Transverse colon (tissue), 4 donors: ENCODE data around the gene NUP93. TPM values are rescaled to one million over a fixed set of nuclear protein-coding genes. Genes with fewer than 3 reads are reported as not detected.

ENCODE experiments used
- DNase-seq: peaks from one replicate; pipeline ENCODE4 v3.0.0-alpha.2; 2019
- H3K27ac ChIP-seq, 4 donors: fragments of 200-600 bp; sonication (generic); 2 replicates each; pipeline ENCODE4 v1.5.1; 2016 to 2018; ENCODE audit warnings: inconsistent platforms in 4 of 4
- H3K27me3 ChIP-seq: fragments of 200-600 bp; sonication (generic); 2 replicates; pipeline ENCODE4 v1.5.1; 2017; ENCODE audit warnings: inconsistent platforms
- H3K36me3 ChIP-seq, 4 donors: fragments of 200-600 bp; sonication (generic); 2 replicates each; pipeline ENCODE4 v1.5.1; 2017 to 2019; ENCODE audit warnings: inconsistent platforms in 4 of 4
- H3K4me1 ChIP-seq, 4 donors: fragments of 200-600 bp; sonication (generic); 2 replicates each; pipeline ENCODE4 v1.5.1; 2017 to 2020; ENCODE audit warnings: inconsistent platforms in 4 of 4
- H3K4me3 ChIP-seq, 4 donors: fragments of 200-600 bp; sonication (generic); 1 replicate in 1 of 4; 2 replicates in 3 of 4; pipeline versions ENCODE4 v1.5.1 to v1.6.1; 2017 to 2019; ENCODE audit warnings: inconsistent platforms in 4 of 4
- H3K9me3 ChIP-seq, 2 donors: fragments of 200-600 bp; sonication (generic); 2 replicates each; pipeline ENCODE4 v1.5.1; 2017 to 2019; ENCODE audit warnings: inconsistent platforms in 2 of 2
- EP300 ChIP-seq: sonication (generic); formaldehyde crosslinking; IDR thresholded peaks from one replicate; pipeline ENCODE4 v1.6.1; 2017; ENCODE audit warnings: antibody characterized with exemption, low read depth
- POLR2A ChIP-seq: fragments of 450-650 bp; IDR thresholded peaks from one replicate; pipeline ENCODE4 v1.6.1; 2016; ENCODE audit warnings: antibody characterized with exemption, mild to moderate bottlenecking, moderate library complexity
- POLR2AphosphoS5 ChIP-seq, 3 donors: sonication (generic); formaldehyde crosslinking; IDR thresholded peaks; one replicate each; pipeline ENCODE4 v1.6.1; 2016; ENCODE audit warnings: antibody characterized with exemption in 3 of 3
- WGBS, 2 donors: methylation state at CpG; one replicate each; pipeline ENCODE4 v1.1.5; 2018; ENCODE audit warnings: low coverage in 1 of 2; 5-methylcytosine and 5-hydroxymethylcytosine counted together
- in situ Hi-C, 4 donors: fragments of 200-750 bp; cut with MboI; loops; one replicate each; pipeline versions ENCODE4 v1.15.0 to v1.15.1; 2017; ENCODE audit warnings: low sequenced_read_pairs in 3 of 4, low pct_ligation_motif_present in 1 of 4, low pct_unique_long_range_greater_than_20kb in 1 of 4
- intact Hi-C: fragments of 100-400 bp; cut with DNase I; formaldehyde crosslinking; loops from one replicate; pipeline ENCODE4 v1.15.1; 2023; ENCODE audit warnings: low total_unique reads
- total RNA-seq, 4 donors: library from RNA; depleted of rRNA; stranded (reverse); fragments of >200 nt; gene quantifications; one replicate each; pipeline ENCODE4 v1.1.0, GENCODE V29; 2016
- TF ChIP-seq, protein P1 (sequence below), 5 experiments: fragments of 200-600 bp in 3 of 5; fragments of 450-650 bp in 2 of 5; sonication (generic) in 3 of 5; IDR thresholded peaks; 1 replicate in 2 of 5; 2 replicates in 3 of 5; pipeline ENCODE4 v1.5.1; 2016 to 2017; ENCODE audit warnings: antibody characterized with exemption in 5 of 5, inconsistent platforms in 3 of 5, mild to moderate bottlenecking in 2 of 5, moderate library complexity in 1 of 5

The NUP93 gene
- total RNA-seq, 4 donors from 2014 or later, result 8.6 to 42.4 (median 20.6) TPM

DNA sequence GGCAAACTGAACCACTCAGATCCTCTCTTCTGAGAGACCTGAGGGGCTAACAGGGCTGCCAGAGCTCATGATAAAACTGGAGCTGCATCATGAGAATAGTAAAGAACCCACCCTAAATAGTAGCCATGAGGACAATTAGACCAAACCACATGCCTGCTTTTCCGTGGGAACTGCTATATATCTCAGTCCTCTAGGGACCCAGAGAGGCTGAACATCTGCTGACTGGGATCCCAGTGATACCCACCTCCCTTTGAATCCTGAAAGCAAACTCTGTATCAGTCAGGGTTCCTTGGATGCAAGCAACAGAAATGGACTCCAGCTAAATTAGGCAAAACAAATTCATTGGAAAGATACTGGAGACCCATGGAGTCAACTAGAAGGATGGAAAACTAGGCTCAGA lies 41.2 kb upstream of the NUP93 start:
- Histone ChIP-seq H3K27me3 (no peaks in the 10 kb centered on the region), H3K27ac (no peak overlapping the region), H3K36me3 (no peaks in the 10 kb centered on the region), H3K4me3 (no peak overlapping the region), H3K9me3 (no peaks in the 10 kb centered on the region), H3K4me1 (peaks cover 0 to 2% (median under 1%) of the 10 kb centered on the region in 4 donors)
- no peak for DNase-seq
- in situ Hi-C loops, result no loop called here
- intact Hi-C loops, result no loop called here
- 70% methylated on average over 1 of the region's 1 CpG; no CpG with 5 or more reads in 1 of the 2 donors for WGBS, 2 donors
- TF ChIP-seq POLR2AphosphoS5 (IDR thresholded peaks at IDR 0.05) (no peak), POLR2A (no peak), EP300 (no peak)
- TF ChIP-seq, protein P1, sequence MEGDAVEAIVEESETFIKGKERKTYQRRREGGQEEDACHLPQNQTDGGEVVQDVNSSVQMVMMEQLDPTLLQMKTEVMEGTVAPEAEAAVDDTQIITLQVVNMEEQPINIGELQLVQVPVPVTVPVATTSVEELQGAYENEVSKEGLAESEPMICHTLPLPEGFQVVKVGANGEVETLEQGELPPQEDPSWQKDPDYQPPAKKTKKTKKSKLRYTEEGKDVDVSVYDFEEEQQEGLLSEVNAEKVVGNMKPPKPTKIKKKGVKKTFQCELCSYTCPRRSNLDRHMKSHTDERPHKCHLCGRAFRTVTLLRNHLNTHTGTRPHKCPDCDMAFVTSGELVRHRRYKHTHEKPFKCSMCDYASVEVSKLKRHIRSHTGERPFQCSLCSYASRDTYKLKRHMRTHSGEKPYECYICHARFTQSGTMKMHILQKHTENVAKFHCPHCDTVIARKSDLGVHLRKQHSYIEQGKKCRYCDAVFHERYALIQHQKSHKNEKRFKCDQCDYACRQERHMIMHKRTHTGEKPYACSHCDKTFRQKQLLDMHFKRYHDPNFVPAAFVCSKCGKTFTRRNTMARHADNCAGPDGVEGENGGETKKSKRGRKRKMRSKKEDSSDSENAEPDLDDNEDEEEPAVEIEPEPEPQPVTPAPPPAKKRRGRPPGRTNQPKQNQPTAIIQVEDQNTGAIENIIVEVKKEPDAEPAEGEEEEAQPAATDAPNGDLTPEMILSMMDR (IDR thresholded peaks at IDR 0.05), result no peak

DNA sequence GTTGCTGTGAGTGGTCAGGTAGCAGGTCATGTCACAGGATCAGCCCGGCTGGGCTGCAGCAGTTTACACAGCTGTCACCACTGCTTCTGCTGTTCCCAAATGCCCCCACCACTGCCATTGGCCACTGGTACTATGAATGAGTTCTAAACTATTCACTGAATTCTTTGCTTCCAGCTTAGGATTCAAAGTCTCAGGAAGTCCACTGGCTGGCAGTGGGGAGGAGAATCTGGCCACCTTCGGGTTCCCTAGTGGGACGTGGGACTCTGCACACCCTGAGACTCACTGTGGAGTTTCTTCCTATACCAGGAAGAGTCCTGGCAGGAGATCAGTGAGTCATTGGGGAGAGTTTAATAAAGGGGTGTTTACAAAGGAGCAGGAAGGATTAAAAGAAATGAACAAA lies 40.8 kb upstream of the NUP93 start:
- no peaks in the 10 kb centered on the region for H3K27me3 ChIP-seq
- H3K4me1 ChIP-seq, result no peaks in the 10 kb centered on the region
- no peak overlapping the region for H3K4me3 ChIP-seq
- H3K36me3 ChIP-seq, result no peaks in the 10 kb centered on the region
- no peak for DNase-seq
- WGBS, 2 donors, result 83 to 93% methylated on average over 2 to 3 of the region's 3 CpGs
- H3K9me3 ChIP-seq, result no peaks in the 10 kb centered on the region
- in situ Hi-C loops (no loop called here), intact Hi-C loops (no loop called here)
- TF ChIP-seq POLR2AphosphoS5 (IDR thresholded peaks at IDR 0.05) (no peak), EP300 (no peak), POLR2A (no peak)
- TF ChIP-seq, protein P1 (IDR thresholded peaks at IDR 0.05), result no peak
- no peak overlapping the region for H3K27ac ChIP-seq

DNA sequence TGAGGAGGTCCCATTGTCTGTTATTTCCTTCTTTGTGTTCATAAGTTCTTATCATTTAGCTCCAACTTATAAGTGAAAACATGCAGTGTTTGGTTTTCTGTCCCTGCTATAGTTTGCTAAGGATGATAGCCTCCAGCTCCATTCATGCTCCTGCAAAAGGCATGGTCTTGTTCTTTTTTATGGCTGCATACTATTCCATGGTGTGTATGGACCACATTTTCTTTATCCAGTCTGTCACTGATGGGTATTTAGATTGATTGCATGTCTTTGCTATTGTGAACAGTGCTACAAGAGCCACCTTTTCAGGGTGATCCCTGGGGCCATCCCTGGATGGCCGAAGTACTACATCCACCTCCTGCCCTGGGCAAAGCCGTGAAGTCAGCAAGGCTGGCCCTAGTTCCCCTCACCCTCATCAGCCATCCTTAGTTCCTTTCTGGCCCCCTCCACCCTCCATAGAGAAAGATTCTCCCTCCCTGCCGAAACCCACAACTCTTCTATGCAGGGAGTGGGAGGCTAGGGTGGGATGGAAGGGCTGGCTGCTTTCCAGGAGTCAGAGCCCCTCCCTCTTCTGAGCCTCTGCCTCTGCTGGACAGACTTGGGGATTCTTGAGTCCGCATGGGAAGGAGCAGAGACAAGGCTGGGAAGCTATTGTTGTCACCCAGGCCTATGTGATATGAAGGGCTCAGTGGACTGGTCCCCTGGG lies 39.4 kb upstream of the NUP93 start:
- in situ Hi-C loops (no loop called here), intact Hi-C loops (no loop called here)
- Histone ChIP-seq H3K4me1 (no peaks in the 10 kb centered on the region), H3K4me3 (no peak overlapping the region), H3K27me3 (no peaks in the 10 kb centered on the region), H3K36me3 (no peaks in the 10 kb centered on the region), H3K9me3 (no peaks in the 10 kb centered on the region), H3K27ac (no peak overlapping the region)
- DNase-seq, result no peak
- WGBS, 2 donors, result 81 to 100% methylated on average over 1 to 4 of the region's 4 CpGs
- no peak for TF ChIP-seq POLR2AphosphoS5 (IDR thresholded peaks at IDR 0.05)
- no peak for TF ChIP-seq POLR2A
- TF ChIP-seq EP300, result no peak

DNA sequence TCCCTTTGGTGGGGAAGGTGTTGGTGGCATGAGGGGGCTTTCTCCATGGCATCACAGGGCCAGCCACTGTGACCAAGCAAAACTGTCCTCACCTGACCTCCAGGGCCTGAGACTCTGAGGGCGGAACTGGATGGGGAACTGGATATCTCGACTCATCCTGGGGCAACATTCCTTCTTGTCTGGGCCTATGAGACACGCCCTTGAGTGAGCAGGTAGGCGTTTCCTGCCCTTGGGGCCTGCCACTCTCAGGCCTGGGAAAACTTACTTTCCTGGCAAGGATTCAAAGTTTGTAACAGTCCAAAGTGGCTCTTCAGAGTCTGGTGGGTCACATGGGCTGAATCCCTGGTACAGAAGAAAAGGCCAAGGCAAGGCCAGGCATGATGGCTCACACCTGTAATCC lies 38.0 kb upstream of the NUP93 start:
- no peaks in the 10 kb centered on the region for H3K4me1 ChIP-seq
- H3K4me3 ChIP-seq, result no peak overlapping the region
- no peaks in the 10 kb centered on the region for H3K36me3 ChIP-seq
- in situ Hi-C loops (no loop called here), intact Hi-C loops (no loop called here)
- TF ChIP-seq, protein P1 (IDR thresholded peaks at IDR 0.05), result no peak
- TF ChIP-seq POLR2A (no peak), EP300 (no peak), POLR2AphosphoS5 (IDR thresholded peaks at IDR 0.05) (no peak)
- DNase-seq, result peak; percentile 46
- no peaks in the 10 kb centered on the region for H3K9me3 ChIP-seq
- H3K27me3 ChIP-seq, result no peaks in the 10 kb centered on the region
- no peak overlapping the region for H3K27ac ChIP-seq
- 58% methylated on average over 4 of the region's 4 CpGs; no CpG with 5 or more reads in 1 of the 2 donors for WGBS, 2 donors

DNA sequence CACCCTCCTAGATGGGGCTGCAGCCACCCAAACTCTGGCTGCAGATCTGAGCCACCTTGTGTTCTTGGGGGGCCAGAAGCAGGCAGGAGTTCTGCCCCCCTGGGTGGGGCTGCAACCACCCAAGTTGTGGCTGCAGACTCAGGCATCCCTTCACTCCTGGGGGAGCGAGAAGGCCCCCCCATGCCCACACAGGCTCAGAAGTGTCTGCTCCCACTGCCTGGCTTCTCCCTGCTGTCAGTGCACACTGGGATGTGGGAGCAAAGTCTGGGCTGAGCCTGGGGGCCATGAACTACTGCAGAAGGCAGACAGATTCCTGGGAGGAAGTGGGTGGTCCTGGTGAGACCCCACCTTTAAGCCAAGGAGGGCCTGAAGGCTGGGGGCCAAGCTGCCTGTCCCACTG lies 34.7 kb upstream of the NUP93 start:
- Histone ChIP-seq H3K27me3 (no peaks in the 10 kb centered on the region), H3K36me3 (no peaks in the 10 kb centered on the region), H3K4me1 (no peaks in the 10 kb centered on the region), H3K27ac (no peak overlapping the region), H3K9me3 (no peaks in the 10 kb centered on the region), H3K4me3 (no peak overlapping the region)
- in situ Hi-C loops (no loop called here), intact Hi-C loops (no loop called here)
- no peak for TF ChIP-seq EP300
- no peak for TF ChIP-seq POLR2AphosphoS5 (IDR thresholded peaks at IDR 0.05)
- no peak for TF ChIP-seq POLR2A
- TF ChIP-seq, protein P1 (IDR thresholded peaks at IDR 0.05), result no peak
- 22% methylated on average over 1 of the region's 1 CpG; no CpG with 5 or more reads in 1 of the 2 donors for WGBS, 2 donors
- no peak for DNase-seq
